AG04449 (cell line): ENCODE measurements around the gene SUZ12.
"Not testable (repeated sequence)": the region's sequence is repeated elsewhere in the genome, so short reads cannot be mapped to it uniquely, and the experiment has no call there.

Experiments used
- CTCF ChIA-PET: fragments of 350-600 bp; formaldehyde crosslinking; extraction: SDS; loops from one replicate; lab custom pipeline; 2021; ENCODE audit warnings: antibody characterized with exemption; lab: Yijun Ruan, JAX
- POLR2A ChIA-PET: fragments of 400-600, 350-600 bp; formaldehyde crosslinking; extraction: SDS; loops from one replicate; lab custom pipeline; 2020; ENCODE audit warnings: antibody characterized with exemption, inconsistent platforms; lab: Yijun Ruan, JAX
- DNase-seq: peaks from one replicate; pipeline ENCODE4 v3.0.0-alpha.2; 2010; ENCODE audit warnings: low read depth, low spot score
- H3K4me3 ChIP-seq: 2 replicates; pipeline ENCODE4 v1.5.1; 2011; ENCODE audit warnings: low read depth, mild to moderate bottlenecking, control low read depth, low read length
- CTCF ChIP-seq: IDR thresholded peaks from one replicate; pipeline ENCODE4 v1.5.1; 2011; ENCODE audit warnings: mild to moderate bottlenecking, moderate library complexity, low read length, control low read depth, inconsistent platforms; ENCODE audit not compliant: insufficient read depth; ENCODE audit errors: missing control alignments

The SUZ12 gene

DNA sequence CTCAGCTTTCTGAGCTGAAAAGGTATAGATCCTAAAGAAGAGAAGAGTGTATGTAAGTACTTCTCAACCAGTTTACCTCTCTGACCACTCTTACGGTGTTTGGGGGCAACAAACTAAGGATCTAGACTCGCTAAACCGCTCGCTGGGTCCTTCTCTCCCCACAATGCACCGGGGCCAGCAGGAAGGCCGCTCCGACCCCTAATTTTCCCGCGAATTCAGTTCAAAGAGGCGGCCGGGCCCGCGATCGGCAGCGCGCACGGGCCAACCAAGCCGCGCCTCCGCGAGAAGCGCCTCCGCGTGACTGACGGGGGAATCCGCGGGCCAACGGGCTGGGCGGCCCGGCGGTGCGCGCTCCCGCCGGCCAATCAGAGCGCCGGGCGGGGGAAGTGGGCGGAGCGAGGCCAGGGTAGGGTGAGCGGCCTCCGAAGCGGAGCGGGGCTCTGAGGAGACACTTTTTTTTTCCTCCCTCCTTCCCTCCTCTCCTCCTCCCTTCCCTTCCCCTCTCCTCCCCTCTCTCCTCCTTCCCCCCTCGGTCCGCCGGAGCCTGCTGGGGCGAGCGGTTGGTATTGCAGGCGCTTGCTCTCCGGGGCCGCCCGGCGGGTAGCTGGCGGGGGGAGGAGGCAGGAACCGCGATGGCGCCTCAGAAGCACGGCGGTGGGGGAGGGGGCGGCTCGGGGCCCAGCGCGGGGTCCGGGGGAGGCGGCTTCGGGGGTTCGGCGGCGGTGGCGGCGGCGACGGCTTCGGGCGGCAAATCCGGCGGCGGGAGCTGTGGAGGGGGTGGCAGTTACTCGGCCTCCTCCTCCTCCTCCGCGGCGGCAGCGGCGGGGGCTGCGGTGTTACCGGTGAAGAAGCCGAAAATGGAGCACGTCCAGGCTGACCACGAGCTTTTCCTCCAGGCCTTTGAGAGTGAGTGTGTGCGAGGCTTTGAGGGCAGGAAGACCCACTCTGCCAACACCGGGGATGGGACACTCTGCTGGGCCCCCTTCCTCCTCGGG, at the start of gene SUZ12:
Gene SUZ12 (plus strand): TSS at position 393 of the 995 bp plus-strand sequence. CDS start 240 bp downstream, at position 633.
- DNase-seq, POLR2A ChIA-PET: not testable (repeated sequence)
- CTCF ChIA-PET = interaction anchor here (1.3 kb wide), 1 partner anchor 10 kb away, joined by 3 read pairs; no protein-coding TSS in a partner anchor
- peak within 1 kb of the TSS; percentile 68 for H3K4me3 ChIP-seq

- no peak for DNase-seq
- no peak overlapping the region for H3K4me3 ChIP-seq
- POLR2A ChIA-PET = no interaction called here
- TF ChIP-seq CTCF = no peak
- CTCF ChIA-PET = interaction anchor here (1.6 to 2.2 kb wide), 2 partner anchors 10 to 13 kb away, joined by 4 to 8 read pairs; partner anchors contain the start of gene UTP6
Measured at GRCh38 chr17:31888124-31888523, 48.7 kb upstream of the SUZ12 start.

- no peak for TF ChIP-seq CTCF
- ChIA-PET POLR2A (interaction anchor here (1.2 kb wide), 1 partner anchor 367 kb away, joined by 3 read pairs; no protein-coding TSS in a partner anchor), CTCF (interaction anchor here (0.6 to 1.9 kb wide), 22 partner anchors 9 to 513 kb away, joined by 3 to 8 read pairs (median 5); no protein-coding TSS in a partner anchor)
- H3K4me3 ChIP-seq = peak overlapping the region; percentile 95
- no peak for DNase-seq
Measured at GRCh38 chr17:31900877-31901276, 35.9 kb upstream of the SUZ12 start.

- TF ChIP-seq CTCF = no peak
- CTCF ChIA-PET = interaction anchor here (1.0 to 1.8 kb wide), 3 partner anchors 9 to 13 kb away, joined by 3 to 15 read pairs (median 8); no protein-coding TSS in a partner anchor
Measured at GRCh38 chr17:31902693-31903092, 34.1 kb upstream of the SUZ12 start.

GRCh38 chr17:31903401-31903800, 33.4 kb upstream of the SUZ12 start:
- CTCF ChIA-PET = interaction anchor here (1.0 to 1.5 kb wide), 2 partner anchors 8 to 11 kb away, joined by 3 to 15 read pairs; no protein-coding TSS in a partner anchor
- no peak for TF ChIP-seq CTCF
- POLR2A ChIA-PET = no interaction called here
- DNase-seq = no peak
- H3K4me3 ChIP-seq = no peak overlapping the region

More at GRCh38 chr17:31902693-31903092, 34.1 kb upstream of the SUZ12 start:
- POLR2A ChIA-PET = no interaction called here
- no peak overlapping the region for H3K4me3 ChIP-seq
- no peak for DNase-seq

- no peak for DNase-seq
- POLR2A ChIA-PET = no interaction called here
- CTCF ChIA-PET = interaction anchor here (1.1 to 1.4 kb wide), 3 partner anchors 12 to 470 kb away, joined by 4 to 5 read pairs (median 4); no protein-coding TSS in a partner anchor
- no peak overlapping the region for H3K4me3 ChIP-seq
- no peak for TF ChIP-seq CTCF
Measured at GRCh38 chr17:31907342-31907962, 29.4 kb upstream of the SUZ12 start.
